NCI-H1105 (cell line): ENCODE measurements around the gene SMAD6.

Source experiments
- DNase-seq: peaks from one replicate; lab custom pipeline; 2025; lab: John Stamatoyannopoulos, UW

SMAD6 gene

GRCh38 chr15:66777054-66777453, 75.0 kb downstream of the SMAD6 start:
- DNase-seq = no peak

- no peak for DNase-seq
Observed at GRCh38 chr15:66777596-66778313, 75.7 kb downstream of the SMAD6 start.

- no peak for DNase-seq
Observed at GRCh38 chr15:66778314-66778665, 76.3 kb downstream of the SMAD6 start.

GRCh38 chr15:66778716-66779115, 76.7 kb downstream of the SMAD6 start:
- DNase-seq = no peak

GRCh38 chr15:66779331-66780009, 77.4 kb downstream of the SMAD6 start:
- no peak for DNase-seq

- DNase-seq = no peak
Observed at GRCh38 chr15:66780172-66780972, 78.3 kb downstream of the SMAD6 start.

- no peak for DNase-seq
Observed at GRCh38 chr15:66780973-66781718, 79.1 kb downstream of the SMAD6 start.

GRCh38 chr15:66782785-66783184, 80.7 kb downstream of the SMAD6 start:
- no peak for DNase-seq

GRCh38 chr15:66783314-66783713, 81.3 kb downstream of the SMAD6 start:
- no peak for DNase-seq

- DNase-seq = no peak
Observed at GRCh38 chr15:66783725-66784124, 81.7 kb downstream of the SMAD6 start.

- no peak for DNase-seq
Observed at GRCh38 chr15:66784174-66784573, 82.1 kb downstream of the SMAD6 start.

GRCh38 chr15:66785637-66786036, 83.6 kb downstream of the SMAD6 start:
- DNase-seq = no peak

- no peak for DNase-seq
Observed at GRCh38 chr15:66786222-66786621, 84.2 kb downstream of the SMAD6 start.

- DNase-seq = no peak
Observed at GRCh38 chr15:66786708-66787488, 84.9 kb downstream of the SMAD6 start.

GRCh38 chr15:66787489-66787871, 85.4 kb downstream of the SMAD6 start:
- no peak for DNase-seq

GRCh38 chr15:66788024-66788423, 86.0 kb downstream of the SMAD6 start:
- no peak for DNase-seq

GRCh38 chr15:66789029-66790025, 87.3 kb downstream of the SMAD6 start:
- DNase-seq = no peak

GRCh38 chr15:66795851-66796250, 93.8 kb downstream of the SMAD6 start:
- no peak for DNase-seq

- no peak for DNase-seq
Observed at GRCh38 chr15:66796343-66796742, 94.3 kb downstream of the SMAD6 start.

- no peak for DNase-seq
Observed at GRCh38 chr15:66797921-66798320, 95.9 kb downstream of the SMAD6 start.
